CD14-positive monocyte (primary cell): ENCODE measurements around the gene ABHD14A. TPM values are rescaled to one million over a fixed set of nuclear protein-coding genes. Genes with fewer than 3 reads are reported as not detected.

Experiments
- DNase-seq, 3 donors: peaks; one replicate each; pipeline ENCODE4 v3.0.0-alpha.2; 2011 to 2022
- H2AFZ ChIP-seq: 2 replicates; pipeline ENCODE4 v1.6.0; 2012; ENCODE audit warnings: mild to moderate bottlenecking, low read depth, low read length, inconsistent platforms; ENCODE audit not compliant: insufficient read depth, poor library complexity, severe bottlenecking
- H3K27ac ChIP-seq, 2 donors: 1 replicate in 1 of 2; 2 replicates in 1 of 2; pipeline ENCODE4 v1.5.1; 2012 to 2013; ENCODE audit warnings: low read length in 2 of 2, control low read depth in 1 of 2, inconsistent platforms in 1 of 2, low read depth in 1 of 2, mild to moderate bottlenecking in 1 of 2
- H3K27me3 ChIP-seq, 2 donors: one replicate each; pipeline versions ENCODE4 v1.6.0 to v1.6.1; 2011 to 2013; ENCODE audit warnings: low read length in 2 of 2; ENCODE audit not compliant: control insufficient read depth in 2 of 2, insufficient read depth in 2 of 2
- H3K36me3 ChIP-seq, 2 donors: replicated peaks in 1 of 2; 1 replicate in 1 of 2; 2 replicates in 1 of 2; pipeline versions ENCODE4 v1.5.1 to v1.6.1; 2012 to 2013; ENCODE audit warnings: low read length in 2 of 2, control low read depth in 1 of 2, inconsistent platforms in 1 of 2, mild to moderate bottlenecking in 1 of 2; ENCODE audit not compliant: insufficient read depth in 2 of 2, control insufficient read depth in 1 of 2
- H3K4me1 ChIP-seq, 2 donors: 1 replicate in 1 of 2; 2 replicates in 1 of 2; pipeline versions ENCODE4 v1.5.1 to v1.6.1; 2012 to 2013; ENCODE audit warnings: low read length in 2 of 2, control low read depth in 1 of 2, inconsistent platforms in 1 of 2, mild to moderate bottlenecking in 1 of 2, moderate library complexity in 1 of 2; ENCODE audit not compliant: insufficient read depth in 2 of 2, control insufficient read depth in 1 of 2
- H3K4me2 ChIP-seq: replicated peaks from 2 replicates; pipeline ENCODE3; 2012; ENCODE audit warnings: low read length, moderate library complexity, mild to moderate bottlenecking; ENCODE audit not compliant: poor library complexity, severe bottlenecking; ENCODE audit errors: extremely low read depth
- H3K4me3 ChIP-seq, 3 experiments: fragments of 200-600 bp in 1 of 3; sonication (generic) in 1 of 3; replicated peaks in 1 of 3; 1 replicate in 2 of 3; 2 replicates in 1 of 3; pipeline ENCODE4 v1.5.1; 2011 to 2013; ENCODE audit warnings: low read length in 3 of 3, mild to moderate bottlenecking in 3 of 3, control low read depth in 2 of 3, low read depth in 2 of 3, inconsistent platforms in 1 of 3, moderate library complexity in 1 of 3
- H3K79me2 ChIP-seq: 2 replicates; pipeline ENCODE4 v1.6.0; 2012; ENCODE audit warnings: mild to moderate bottlenecking, control low read depth, inconsistent platforms, low read length, moderate library complexity; ENCODE audit not compliant: insufficient read depth
- H3K9ac ChIP-seq: 2 replicates; pipeline ENCODE4 v1.6.0; 2017; ENCODE audit warnings: low read length, mild to moderate bottlenecking; ENCODE audit not compliant: insufficient read depth, poor library complexity, severe bottlenecking
- H3K9me3 ChIP-seq, 2 donors: replicated peaks in 1 of 2; 1 replicate in 1 of 2; 2 replicates in 1 of 2; pipeline versions ENCODE4 v1.5.1 to v1.6.1; 2012 to 2013; ENCODE audit warnings: low read length in 2 of 2, control low read depth in 1 of 2; ENCODE audit not compliant: control insufficient read depth in 1 of 2, insufficient read depth in 1 of 2
- H4K20me1 ChIP-seq: 2 replicates; pipeline ENCODE4 v1.6.0; 2012; ENCODE audit warnings: mild to moderate bottlenecking, low read length, control low read depth, moderate library complexity; ENCODE audit not compliant: insufficient read depth
- H3K27ac Mint-ChIP-seq, 7 donors: one replicate each; pipeline ENCODE4 v1.8.0; 2020; ENCODE audit warnings: mild to moderate bottlenecking in 7 of 7, mixed read lengths in 7 of 7, moderate library complexity in 6 of 7, inconsistent platforms in 2 of 7
- H3K27me3 Mint-ChIP-seq, 3 donors: one replicate each; pipeline ENCODE4 v1.8.0; 2021 to 2022; ENCODE audit warnings: low read depth in 3 of 3, mild to moderate bottlenecking in 3 of 3, mixed read lengths in 3 of 3, moderate library complexity in 3 of 3, inconsistent platforms in 1 of 3
- H3K36me3 Mint-ChIP-seq, 2 donors: one replicate each; pipeline ENCODE4 v1.8.0; 2020; ENCODE audit warnings: mixed read lengths in 2 of 2, inconsistent platforms in 1 of 2, mild to moderate bottlenecking in 1 of 2
- H3K4me1 Mint-ChIP-seq: one replicate; pipeline ENCODE4 v1.8.0; 2020; ENCODE audit warnings: mild to moderate bottlenecking, mixed read lengths
- H3K4me3 Mint-ChIP-seq, 2 donors: one replicate each; pipeline ENCODE4 v1.8.0; 2020; ENCODE audit warnings: mild to moderate bottlenecking in 2 of 2, mixed read lengths in 2 of 2, moderate library complexity in 1 of 2
- H3K9me3 Mint-ChIP-seq, 7 donors: one replicate each; pipeline ENCODE4 v1.8.0; 2020 to 2022; ENCODE audit warnings: mixed read lengths in 7 of 7, mild to moderate bottlenecking in 6 of 7, moderate library complexity in 6 of 7, inconsistent platforms in 2 of 7
- CTCF ChIP-seq: fragments of 200-600 bp; IDR thresholded peaks from one replicate; pipeline ENCODE4 v1.8.0; 2022; ENCODE audit warnings: antibody characterized with exemption, mild to moderate bottlenecking
- WGBS: methylation state at CpG from one replicate; pipeline ENCODE4 v1.1.5; 2013; ENCODE audit warnings: missing lambda C conversion rate; ENCODE audit not compliant: insufficient coverage; 5-methylcytosine and 5-hydroxymethylcytosine counted together
- intact Hi-C, 2 donors: fragments of 100-400 bp; cut with micrococcal nuclease; formaldehyde crosslinking; loops; one replicate each; pipeline versions ENCODE4 v1.15.0 to v1.15.1; 2023
- polyA plus RNA-seq, 3 donors: library from polyadenylated mRNA; depleted of rRNA in 1 of 3; unstranded in 2 of 3; stranded (reverse) in 1 of 3; fragments of 300-500 nt in 2 of 3; fragments of >200 nt in 1 of 3; fragmentation: Illumina TruSeq in 2 of 3; gene quantifications; 1 replicate in 2 of 3; 2 replicates in 1 of 3; pipeline ENCODE4 v1.2.3, GENCODE V29; 2012 to 2021

ABHD14A gene
- polyA plus RNA-seq, 3 donors = 6.9 to 13.2 (median 11.7) TPM

- peaks cover 0 to 2% (median 2%) of the 10 kb centered on the region in 3 donors for H3K27me3 Mint-ChIP-seq
- Histone ChIP-seq H3K9ac (peak overlapping the region; percentile 76), H3K79me2 (peaks cover 19% of the 10 kb centered on the region), H3K27me3 (no peaks in the 10 kb centered on the region), H4K20me1 (no peaks in the 10 kb centered on the region), H3K36me3 (peaks cover 7 to 16% of the 10 kb centered on the region in 2 donors), H3K4me1 (peaks cover 22 to 27% of the 10 kb centered on the region in 2 donors), H3K27ac (peak overlapping the region; percentile 58 to 86), H3K4me3 (peak overlapping the region; percentile 35 to 90 (median 48)), H2AFZ (peak overlapping the region; percentile 85), H3K9me3 (no peaks in the 10 kb centered on the region), H3K4me2 (peak overlapping the region; percentile 96)
- peaks cover 9 to 16% of the 10 kb centered on the region in 2 donors for H3K36me3 Mint-ChIP-seq
- H3K4me1 Mint-ChIP-seq = peaks cover 28% of the 10 kb centered on the region
- peaks cover 0 to 1% (median 0%) of the 10 kb centered on the region in 7 donors for H3K9me3 Mint-ChIP-seq
- intact Hi-C loops = loop anchor here (2.0 to 5.0 kb wide), 5 partner anchors 32 to 199 kb away; partner anchors contain the start of genes ABHD14A (in 2 of the 2), ABHD14B (in 2 of the 2), DUSP7 (in 1 of the 2) and RPL29 (in 1 of the 2)
- H3K4me3 Mint-ChIP-seq = peak overlapping the region; percentile 85 to 86
- peak overlapping the region; percentile 74 to 91 (median 84) for H3K27ac Mint-ChIP-seq
- WGBS = 47% methylated on average over 10 of the region's 17 CpGs
- no peak for TF ChIP-seq CTCF
- DNase-seq = peak; percentile 26 to 38 (median 38)
Measured at GRCh38 chr3:51942603-51943450, 32.0 kb upstream of the ABHD14A start.
